HG02798 (cell line): ENCODE results near the gene PLEKHF1.
A peak's percentile ranks its signal among the peaks of the same experiment; 100 is the strongest.

Experiments used
- ATAC-seq: cut with Tn5 transposase; IDR thresholded peaks from one replicate; pipeline ENCODE4 v1.9.1; 2021; ENCODE audit warnings: mild to moderate bottlenecking; ENCODE audit not compliant: unreplicated experiment, poor library complexity

Gene PLEKHF1

DNA sequence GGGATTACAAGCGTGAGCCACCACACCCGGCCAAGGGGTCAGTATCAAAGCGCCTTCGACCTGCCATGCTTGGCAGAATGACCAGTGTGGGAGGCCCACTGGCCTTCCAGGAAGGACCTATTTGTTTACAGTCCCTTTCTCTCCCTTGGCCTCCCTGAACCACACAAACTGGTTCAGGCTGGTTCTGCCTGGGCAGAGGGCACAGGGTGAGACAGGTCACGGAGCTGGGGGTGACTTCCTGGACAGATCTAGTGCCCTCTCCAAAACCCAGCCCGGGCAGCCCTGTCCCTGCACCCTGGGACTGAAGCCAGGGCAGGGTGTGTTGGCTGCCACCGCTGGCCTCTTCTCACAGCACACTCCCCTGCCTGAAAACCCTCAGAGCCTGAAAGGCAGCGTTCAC is 11.3 kb downstream of the PLEKHF1 start:
- no peak for ATAC-seq

DNA sequence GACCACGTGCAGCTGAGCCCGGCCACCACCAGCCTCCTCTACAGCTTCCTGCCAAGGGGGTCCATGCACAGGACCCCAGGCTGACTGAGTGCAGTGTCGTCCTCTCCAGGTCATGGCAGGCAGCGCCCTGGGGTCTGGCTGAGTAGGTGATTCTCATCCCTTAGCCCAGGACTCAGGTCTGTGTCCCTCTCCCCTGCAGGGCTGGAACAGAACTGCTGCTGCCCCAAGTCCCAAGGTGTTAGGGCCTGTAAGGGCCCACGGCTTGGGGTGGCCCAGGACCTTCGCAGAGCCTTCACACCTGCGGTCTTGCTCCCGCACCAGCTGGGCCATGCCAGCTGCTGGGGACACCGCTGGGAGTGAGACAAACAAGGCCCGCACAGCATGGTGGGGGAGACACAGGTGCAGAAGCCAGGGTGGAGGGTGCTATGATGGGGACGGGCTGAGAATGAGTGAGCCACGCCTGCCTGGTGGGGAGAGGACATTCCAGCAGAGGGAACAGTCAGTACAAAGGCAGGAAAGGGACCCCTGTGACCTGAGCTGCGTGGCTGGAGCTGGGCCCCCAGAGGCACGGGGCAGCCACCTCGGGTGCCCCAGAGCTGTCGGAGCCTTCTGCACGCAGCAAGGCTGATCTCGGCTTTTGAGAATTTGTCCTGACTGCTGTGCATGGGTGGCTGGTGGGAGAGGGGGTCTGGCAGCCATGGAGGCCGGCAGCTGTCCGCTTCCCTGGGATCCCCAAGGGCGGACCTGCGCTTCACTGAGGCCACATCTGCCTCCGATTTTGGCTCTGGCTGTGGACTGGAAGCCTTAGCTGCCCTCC is 11.9 kb downstream of the PLEKHF1 start:
- no peak for ATAC-seq

DNA sequence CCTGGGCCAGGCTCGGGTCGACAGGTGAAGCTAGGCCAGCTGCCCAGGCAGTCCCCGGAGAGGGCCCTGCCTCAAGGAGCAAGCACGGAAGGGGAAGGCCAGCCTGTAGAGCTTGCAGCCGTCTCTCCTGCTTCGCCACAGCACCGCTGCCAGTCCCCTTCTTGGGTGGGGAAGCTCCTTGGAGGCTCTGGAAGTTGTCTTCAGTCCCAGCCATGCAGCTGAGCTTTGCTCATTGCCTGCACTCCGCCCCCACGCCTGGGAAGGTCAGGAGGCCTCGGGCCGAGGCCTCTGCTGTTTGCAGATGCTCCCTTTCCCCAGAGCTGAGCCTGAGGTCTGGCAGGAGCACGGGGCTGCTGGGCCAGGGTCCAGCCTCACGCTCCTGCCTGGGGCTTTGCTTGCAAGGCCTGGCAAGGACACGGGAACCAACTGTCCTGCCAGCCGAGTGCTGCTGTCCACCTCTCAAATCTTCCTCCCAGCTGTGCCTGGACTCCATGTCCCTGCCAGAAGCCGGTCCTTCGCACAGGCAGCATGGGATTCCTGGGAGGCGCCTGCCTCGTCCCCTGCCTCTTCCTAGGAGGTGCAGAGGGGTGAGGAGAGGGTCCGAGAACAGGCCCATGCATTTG is 13.3 kb downstream of the PLEKHF1 start:
- ATAC-seq, result no peak

DNA sequence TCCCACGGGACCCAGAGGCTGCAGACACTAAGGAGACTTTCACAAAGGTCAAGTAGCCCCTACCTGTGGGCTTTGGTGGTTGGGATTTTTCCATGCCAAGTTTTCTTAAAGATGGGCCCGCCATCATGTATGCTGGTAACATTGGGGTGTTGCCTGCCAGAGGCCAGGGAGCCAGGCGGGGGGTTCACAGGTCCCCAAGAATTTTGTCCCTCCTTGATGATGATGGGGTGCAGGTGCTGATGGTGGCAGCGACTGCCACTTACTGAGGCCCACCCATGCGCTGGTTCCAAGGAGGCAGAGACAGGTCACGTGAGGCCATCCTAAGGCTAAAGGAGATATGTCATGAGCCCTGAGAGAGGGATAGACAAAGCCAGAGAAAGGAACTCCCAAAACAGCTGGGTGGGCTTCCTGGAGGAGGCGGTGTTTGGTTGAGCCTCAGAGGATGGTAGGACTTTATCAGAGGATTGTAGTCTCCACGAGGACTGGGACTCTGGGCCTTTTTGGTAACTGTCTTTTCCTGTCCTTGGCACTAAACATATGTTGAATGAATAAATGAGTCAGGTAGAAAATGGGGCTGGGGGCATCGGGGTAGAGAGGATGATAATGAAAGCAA is 14.4 kb downstream of the PLEKHF1 start:
- ATAC-seq, result no peak

DNA sequence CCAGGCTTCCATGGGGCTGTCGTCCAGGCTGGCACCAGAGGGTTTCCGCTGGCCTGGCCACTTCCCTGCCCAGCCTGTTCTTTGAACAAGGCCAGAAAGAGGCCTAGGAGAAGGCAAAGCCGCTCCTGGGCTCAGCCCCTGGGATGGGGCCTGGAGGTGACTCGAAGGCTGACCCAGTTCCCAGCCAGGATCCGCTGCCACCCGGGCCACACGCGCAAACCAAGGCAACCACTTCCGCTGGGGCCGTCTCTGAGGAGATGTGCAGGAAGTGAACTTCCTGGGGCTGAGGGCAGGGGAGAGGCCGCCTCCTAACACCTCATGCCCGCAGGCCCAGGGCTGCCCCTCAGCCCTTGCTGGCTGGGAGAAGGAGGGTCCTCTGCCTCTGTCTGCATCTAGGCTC is 15.2 kb downstream of the PLEKHF1 start:
- peak; percentile 73 for ATAC-seq

DNA sequence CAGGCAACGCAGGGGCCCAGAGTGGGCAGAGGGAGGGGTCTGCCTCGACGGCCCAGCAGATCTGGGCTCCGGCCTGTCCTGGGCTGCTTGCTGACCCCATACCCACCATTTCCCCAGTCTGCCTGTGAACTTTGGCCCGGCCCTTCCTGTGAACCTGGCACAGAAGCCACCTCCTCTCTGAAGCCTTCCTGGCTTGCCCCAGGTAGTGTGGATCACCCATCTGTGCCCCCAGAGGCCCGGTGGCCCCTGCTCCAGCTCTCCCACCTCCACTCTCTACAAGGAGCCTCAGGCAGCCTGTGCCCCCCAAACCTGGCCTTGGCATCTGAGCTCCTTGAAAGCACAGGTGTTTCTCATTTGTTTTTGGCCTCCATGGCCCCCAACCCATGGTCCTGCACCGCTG is 15.7 kb downstream of the PLEKHF1 start:
- no peak for ATAC-seq

DNA sequence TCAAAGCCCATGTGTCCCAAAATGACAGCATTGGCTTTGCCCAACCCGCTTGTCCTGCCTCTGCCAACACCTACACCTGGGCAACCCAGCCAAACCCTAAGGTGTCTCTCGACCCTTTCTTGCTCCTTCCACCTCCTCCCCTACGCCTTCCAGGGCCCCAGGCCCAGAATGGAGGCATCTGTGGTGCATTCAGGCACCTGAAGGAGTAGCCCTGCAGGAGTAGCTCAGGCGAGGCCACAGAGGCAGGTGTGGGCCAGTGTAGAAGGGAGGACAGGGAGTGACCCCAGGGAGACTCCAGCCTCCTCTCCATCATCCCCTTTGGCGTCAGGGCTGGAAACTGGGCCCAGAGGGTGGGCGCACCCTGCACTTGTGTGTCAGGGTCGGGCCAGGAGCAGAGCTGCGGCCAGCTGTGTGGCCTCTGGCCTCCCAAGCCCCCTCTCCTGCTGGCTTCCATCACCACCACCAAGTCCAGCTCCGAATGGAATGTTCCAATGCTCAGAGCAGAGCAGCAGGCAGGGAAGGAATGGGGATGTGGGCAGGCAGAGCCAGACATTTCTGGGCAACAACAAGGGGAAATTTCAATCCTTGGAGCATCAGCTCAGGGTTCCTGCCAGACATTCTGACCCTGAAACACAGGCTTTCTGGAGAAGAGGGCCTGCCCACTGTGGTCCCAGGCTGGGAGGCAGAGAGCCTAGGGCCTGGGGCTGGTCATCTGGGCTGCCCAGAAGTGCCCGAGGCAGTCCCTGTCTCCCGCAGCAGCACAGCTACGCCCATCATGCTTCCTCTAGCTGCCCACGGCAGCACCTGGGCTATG is 16.4 kb downstream of the PLEKHF1 start:
- no peak for ATAC-seq

DNA sequence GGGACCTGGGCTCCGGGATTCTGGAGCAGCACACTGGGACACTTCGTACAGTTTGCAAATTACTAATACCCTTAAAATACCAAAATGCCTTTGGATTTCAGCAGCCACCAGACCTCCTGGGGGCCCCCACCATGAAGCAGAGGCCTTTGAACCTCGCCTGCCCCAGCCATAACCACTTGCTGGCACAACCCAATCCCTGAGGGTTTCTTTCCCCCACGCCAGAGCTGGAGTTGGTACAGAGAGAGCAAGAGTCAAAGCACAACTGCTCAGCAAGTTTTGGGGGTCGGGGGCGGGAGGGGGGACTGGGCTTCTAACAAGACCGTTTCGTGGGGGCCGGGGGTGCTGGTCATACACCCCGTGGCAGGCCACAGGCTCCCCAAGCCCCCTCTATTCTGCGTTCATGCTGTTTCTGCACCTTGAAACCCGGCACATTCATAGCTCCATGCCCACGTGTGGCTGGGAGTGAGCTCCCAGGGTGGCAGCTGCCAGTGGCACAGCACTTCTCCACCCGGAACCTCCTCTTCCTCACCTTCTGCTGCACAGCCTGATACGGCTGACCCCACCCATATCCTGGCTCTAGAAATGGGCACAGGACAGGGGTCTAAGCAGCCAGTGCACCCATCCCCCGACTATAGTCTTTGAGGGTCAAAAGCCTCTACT is 17.1 kb downstream of the PLEKHF1 start:
- no peak for ATAC-seq

DNA sequence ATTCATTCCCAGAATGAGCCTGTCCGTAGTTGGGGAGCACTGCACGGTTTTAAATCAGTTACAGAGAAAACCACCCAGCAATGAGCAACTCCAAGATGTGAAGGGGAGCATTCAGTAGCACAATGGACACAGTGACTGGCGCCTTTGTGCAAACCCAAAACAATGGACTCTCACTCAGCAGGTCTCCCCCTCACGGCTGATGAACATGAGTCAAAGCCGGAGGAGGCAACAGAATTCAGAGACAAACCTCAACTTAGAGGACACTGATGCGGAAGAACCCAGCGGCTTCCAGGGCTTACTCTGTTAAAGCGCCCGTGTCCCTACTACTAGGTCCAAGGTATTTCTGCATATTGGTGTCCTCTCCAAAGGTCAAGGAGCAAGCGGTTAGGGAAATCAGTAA is 17.7 kb downstream of the PLEKHF1 start:
- ATAC-seq, result no peak

DNA sequence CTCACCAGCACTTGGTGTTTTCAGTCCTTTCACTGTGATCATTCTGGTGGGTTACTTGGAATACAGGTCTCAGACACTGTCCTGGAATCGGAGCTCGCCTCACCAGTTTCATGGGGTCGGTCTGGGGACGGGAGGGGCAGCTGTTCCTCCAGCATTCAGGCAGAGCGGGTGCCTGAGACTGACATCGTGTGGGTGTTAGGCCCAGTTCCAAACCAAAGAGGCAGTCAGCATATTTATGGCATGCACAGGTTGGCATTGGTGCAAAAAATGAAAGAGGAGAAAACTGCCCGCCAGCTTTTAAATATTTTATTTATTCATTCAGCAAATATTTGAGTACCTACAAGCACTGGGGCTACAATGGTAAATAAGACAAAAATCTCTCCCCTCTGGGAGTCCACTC is 20.1 kb downstream of the PLEKHF1 start:
- ATAC-seq, result no peak

DNA sequence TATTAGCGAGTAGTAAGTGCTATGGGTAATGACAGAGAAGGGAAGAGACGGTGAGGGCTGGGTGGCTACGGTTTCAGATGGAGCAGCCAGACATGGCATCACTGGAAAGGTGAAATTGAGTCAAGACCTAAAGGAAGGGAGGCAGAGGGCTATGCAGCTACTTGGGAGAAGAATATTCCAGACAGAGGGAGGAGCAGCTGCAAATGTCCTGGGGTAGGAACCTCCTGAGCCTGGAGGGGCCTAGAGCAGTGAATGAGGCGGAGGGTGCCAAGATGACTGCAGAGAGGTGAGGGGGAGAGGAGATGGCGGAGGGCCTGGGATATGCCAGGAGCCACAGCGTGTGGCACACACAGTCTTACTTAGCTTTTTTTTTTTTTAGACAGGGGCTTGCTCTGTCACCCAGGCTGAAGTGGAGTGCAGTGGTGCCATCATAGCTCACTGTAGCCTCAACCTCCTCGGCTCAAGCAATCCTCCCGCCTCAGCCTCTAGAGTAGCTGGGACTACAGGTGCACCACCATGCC is 21.1 kb downstream of the PLEKHF1 start:
- no peak for ATAC-seq

DNA sequence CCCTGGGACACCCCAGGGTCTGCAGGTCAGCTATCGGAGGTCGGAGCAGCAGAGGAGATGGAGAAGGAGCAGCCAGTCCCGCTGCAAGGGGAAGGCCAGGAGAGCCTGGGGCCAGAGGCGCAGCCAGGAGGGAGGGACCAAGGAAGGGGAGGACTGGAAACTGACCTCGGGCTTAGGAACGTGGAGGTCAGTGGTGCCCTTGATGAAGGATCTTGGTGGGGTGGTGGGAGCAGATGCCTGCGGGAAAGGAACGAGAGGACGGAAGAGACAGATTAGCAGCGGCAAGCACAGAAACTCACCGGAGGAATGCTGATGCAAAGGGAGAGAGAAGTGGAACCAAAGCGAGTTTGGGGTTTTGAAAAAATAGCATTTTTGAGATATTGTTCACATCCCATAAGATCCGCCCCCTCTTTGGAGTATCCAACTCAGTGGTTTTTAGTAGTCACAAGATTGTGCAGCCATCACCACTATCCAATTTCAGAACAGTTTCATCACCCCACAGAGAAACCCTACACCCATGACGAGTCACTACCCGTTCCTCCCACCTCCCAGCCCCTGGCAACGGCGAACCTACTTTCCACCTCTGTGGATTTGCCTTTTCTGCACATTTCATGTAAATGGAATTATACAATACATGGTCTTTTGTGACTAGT is 22.1 kb downstream of the PLEKHF1 start:
- ATAC-seq, result no peak

DNA sequence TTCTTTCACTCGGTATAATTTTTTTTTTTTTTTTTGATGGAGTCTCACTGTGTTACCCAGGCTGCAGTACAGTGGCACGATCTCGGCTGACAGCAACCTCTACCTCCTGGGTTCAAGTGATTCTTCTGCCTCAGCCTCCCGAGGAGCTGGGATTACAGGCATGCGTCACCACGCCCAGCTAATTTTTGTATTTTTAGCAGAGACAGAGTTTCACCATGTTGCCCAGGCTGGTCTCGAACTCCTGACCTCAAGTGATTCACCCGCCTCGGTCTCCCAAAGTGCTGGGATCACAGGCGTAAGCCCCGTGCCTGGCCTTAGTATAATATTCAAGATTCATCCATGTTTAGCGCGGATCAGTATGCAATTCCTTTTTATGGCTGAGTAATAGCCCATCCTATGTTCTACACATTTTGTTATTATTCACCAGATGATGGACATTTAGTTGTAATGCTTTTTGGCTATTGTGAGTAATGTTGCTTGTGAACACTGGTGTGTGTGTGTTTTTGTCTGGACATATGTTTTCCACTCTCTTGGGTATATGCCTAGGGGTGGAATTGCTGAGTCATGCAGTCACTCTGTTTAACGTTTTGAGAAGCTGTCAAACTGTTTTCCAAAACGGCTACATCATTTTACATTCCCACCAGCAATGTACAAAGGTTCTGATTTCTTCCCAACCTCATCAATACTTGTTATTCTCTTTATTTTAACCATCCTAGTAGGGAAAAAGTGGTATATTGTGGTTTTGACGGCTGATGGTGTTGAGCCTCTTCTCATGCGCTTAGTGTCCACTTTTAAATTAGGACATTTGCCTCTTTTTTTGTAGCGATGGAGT is 22.9 kb downstream of the PLEKHF1 start:
- ATAC-seq, result no peak

DNA sequence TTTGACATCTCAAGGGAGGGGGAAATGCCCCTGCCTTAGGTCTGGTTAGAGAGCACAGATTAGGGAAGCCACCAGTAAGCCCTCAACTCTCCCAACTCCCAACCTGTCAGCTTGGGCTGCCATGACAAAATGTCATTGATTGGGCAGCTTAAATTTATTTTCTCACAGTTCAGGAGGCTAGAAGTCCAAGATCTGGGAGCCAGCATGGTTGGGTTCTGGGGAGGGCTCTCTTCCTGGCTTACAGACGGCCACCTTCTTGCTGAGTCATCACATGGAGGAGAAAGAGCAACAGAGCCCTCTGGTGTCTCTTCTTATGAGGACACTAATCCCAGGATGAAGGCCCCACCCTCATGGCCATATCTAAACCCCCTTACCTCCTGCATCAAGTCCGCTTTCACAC is 25.6 kb downstream of the PLEKHF1 start:
- no peak for ATAC-seq

DNA sequence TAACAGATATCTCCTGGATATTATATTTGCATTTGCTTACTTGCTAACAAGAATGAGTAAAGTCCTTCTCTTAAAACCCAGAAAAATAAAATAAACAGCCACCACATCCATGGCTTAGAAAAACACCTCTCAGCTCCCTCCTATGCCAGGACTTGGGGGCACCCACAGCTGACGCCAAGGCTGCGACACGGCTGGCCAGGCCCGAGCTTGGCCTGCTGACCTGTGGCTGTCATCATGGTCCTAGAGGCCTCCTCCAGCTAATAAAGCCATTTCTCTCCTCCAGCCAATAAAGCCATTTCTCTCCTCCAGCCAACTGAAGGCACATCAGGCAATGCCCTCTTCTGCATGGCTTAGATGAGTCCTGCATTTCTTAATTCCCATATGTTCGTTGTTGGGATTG is 28.9 kb downstream of the PLEKHF1 start:
- no peak for ATAC-seq

DNA sequence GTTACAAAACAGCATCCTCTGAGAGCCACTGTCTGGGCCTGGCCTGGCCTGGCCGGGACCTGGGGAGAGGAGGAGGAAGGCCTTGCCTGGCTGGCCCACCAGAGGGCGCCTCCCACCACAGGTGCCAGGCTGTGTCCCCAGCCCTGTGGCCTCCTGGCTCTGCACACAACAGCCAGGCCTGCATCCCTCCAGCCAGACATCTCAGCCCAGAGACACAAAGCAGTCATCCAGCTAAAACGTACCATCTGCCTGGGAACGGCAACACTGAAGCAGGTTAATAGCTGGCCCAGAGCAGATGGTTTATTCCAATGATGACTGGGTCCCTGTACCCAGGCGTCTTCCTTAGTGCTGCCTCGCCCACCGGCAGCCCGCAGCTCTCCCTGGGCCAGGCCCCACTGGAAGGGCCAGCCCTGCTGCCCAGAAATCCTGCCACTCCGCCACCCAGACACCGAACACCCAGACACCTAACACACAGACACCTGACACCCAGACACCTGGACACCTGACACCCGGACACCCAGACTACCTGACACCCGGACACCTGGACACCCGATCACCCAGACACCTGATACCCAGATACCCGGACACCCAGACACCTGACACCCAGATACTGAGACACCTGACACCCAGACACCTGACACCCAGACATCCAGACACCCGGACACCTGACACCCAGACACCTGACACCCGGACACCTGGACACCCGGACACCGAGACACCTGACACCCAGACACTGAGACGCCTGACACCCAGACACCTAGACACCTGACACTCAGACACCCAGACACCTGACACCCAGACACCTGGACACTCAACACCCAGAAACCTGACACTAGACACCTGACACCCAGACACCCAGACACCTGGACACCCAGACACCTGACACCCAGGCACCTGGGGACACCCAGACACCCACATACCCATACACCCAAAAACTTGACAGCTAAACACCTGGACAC is 29.7 kb downstream of the PLEKHF1 start:
- peak; percentile 94 for ATAC-seq

DNA sequence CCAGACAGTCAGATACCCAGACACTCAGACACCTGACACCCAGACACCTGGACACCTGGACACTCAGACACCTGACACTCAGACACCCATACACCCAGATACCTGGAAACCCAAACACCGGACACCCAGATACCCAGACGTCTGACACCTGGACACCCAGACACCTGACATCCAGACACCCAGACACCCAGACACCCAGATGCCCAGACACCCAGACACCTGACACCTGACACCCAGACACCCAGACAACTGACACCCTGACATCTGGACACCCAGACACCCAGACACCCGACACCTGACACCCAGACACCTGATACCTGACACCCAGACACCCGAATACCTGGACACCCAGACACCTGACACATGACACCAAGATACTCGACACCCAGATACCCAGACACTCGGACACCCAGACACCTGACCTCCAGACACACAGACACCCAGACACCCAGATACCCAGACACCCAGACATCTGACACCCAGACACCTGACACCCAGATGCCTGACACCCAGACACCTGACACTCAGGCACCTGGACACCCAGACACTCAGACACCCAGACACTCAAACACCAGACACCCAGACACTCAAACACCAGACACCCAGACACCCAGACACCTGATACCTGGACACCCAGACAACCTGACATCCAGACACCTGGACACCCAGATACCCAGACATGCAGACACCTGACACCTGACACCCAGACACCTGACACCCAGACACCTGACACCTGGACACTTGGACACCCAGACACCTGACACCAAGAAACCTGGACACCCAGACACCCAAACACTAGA is 30.7 kb downstream of the PLEKHF1 start:
- ATAC-seq, result no peak
